HepG2 (cell line): ENCODE results near the gene UPB1. TPM values are rescaled to one million over a fixed set of nuclear protein-coding genes. Genes with fewer than 3 reads are reported as not detected.

Experiments used
- ATAC-seq: fragments of 200-7000 bp; cut with Tn5 transposase; 3 replicates; pipeline ENCODE4 v1.9.1; 2020; ENCODE audit warnings: mild to moderate bottlenecking, moderate library complexity
- BruUV-seq: library from RNA; stranded (reverse); fragments of 400-500 nt; replicated peaks from 2 replicates; lab custom pipeline; 2021; lab: Mats Ljungman, UMichigan
- CTCF ChIA-PET: fragments of 300-600 bp; formaldehyde crosslinking; extraction: SDS; loops from one replicate; lab custom pipeline; 2021; ENCODE audit warnings: low total read pairs, inconsistent platforms, low intra/inter-chr PET ratio; lab: Yijun Ruan, JAX
- POLR2A ChIA-PET: fragments of 350-600 bp; sonication (Branson Sonifier 250); formaldehyde crosslinking; loops from one replicate; lab custom pipeline; 2020; ENCODE audit warnings: antibody characterized with exemption, inconsistent platforms; lab: Yijun Ruan, JAX
- DNase-seq: peaks from one replicate; pipeline ENCODE4 v3.0.0-alpha.2; 2015; ENCODE audit warnings: low spot score
- FAIRE-seq: peaks from 3 replicates; lab custom pipeline; 2011; peaks lifted over from hg19 to GRCh38; lab: Jason Lieb, UNC
- H2AFZ ChIP-seq: one replicate; pipeline ENCODE4 v1.6.1; 2011; ENCODE audit warnings: low read length, inconsistent platforms
- H3K27ac ChIP-seq: fragments of 300-600 bp; 3 replicates; pipeline ENCODE4 v1.8.0; 2011; ENCODE audit warnings: mixed run types, mild to moderate bottlenecking, mixed read lengths, low read length, inconsistent platforms; ENCODE audit not compliant: insufficient read depth; ENCODE audit errors: extremely low read length
- H3K27me3 ChIP-seq, 2 experiments: fragments of 200-600 bp in 1 of 2; 2 replicates in 1 of 2; 3 replicates in 1 of 2; pipeline versions ENCODE4 v1.6.0 to v1.8.0; 2011; ENCODE audit warnings: low read length in 2 of 2, mild to moderate bottlenecking in 2 of 2, moderate library complexity in 2 of 2, inconsistent platforms in 1 of 2; ENCODE audit not compliant: insufficient read depth in 2 of 2, control insufficient read depth in 1 of 2
- H3K36me3 ChIP-seq, 2 experiments: fragments of 200-600 bp in 1 of 2; replicated peaks in 1 of 2; 2 replicates in 1 of 2; 3 replicates in 1 of 2; pipeline versions ENCODE4 v1.5.1 to v1.8.0; 2011; ENCODE audit warnings: low read length in 2 of 2, inconsistent platforms in 1 of 2; ENCODE audit not compliant: insufficient read depth in 2 of 2, control insufficient read depth in 1 of 2
- H3K4me1 ChIP-seq: 2 replicates; pipeline ENCODE4 v1.5.1; 2012; ENCODE audit warnings: low read length, inconsistent platforms; ENCODE audit not compliant: insufficient read depth
- H3K4me2 ChIP-seq: 2 replicates; pipeline ENCODE4 v1.6.0; 2011; ENCODE audit warnings: low read depth, low read length, inconsistent platforms
- H3K4me3 ChIP-seq, 3 experiments: fragments of 200-600 bp in 1 of 3; sonication (generic), shearing (Covaris generic) in 1 of 3; replicated peaks in 1 of 3; 2 replicates each; pipeline ENCODE4 v1.5.1; 2011 to 2016; ENCODE audit warnings: low read length in 3 of 3, inconsistent platforms in 2 of 3, low read depth in 2 of 3, mild to moderate bottlenecking in 2 of 3, control low read depth in 1 of 3, mixed read lengths in 1 of 3; ENCODE audit not compliant: insufficient read depth in 1 of 3
- H3K79me2 ChIP-seq: one replicate; pipeline ENCODE4 v1.6.1; 2011; ENCODE audit warnings: low read length, inconsistent platforms; ENCODE audit not compliant: insufficient read depth
- H3K9ac ChIP-seq: 2 replicates; pipeline ENCODE4 v1.6.0; 2011; ENCODE audit warnings: mild to moderate bottlenecking, low read depth, low read length, inconsistent platforms; ENCODE audit not compliant: insufficient read depth
- H3K9me3 ChIP-seq: 2 replicates; pipeline ENCODE4 v1.5.1; 2012; ENCODE audit warnings: mild to moderate bottlenecking, low read length
- H4K20me1 ChIP-seq: 2 replicates; pipeline ENCODE4 v1.6.0; 2011; ENCODE audit warnings: inconsistent platforms, mild to moderate bottlenecking, low read length, moderate library complexity; ENCODE audit not compliant: insufficient read depth
- ARHGAP35 ChIP-seq: sonication (generic); formaldehyde crosslinking; IDR thresholded peaks from 2 replicates; pipeline ENCODE4 v1.9.0; 2022; ENCODE audit warnings: mild to moderate bottlenecking, inconsistent platforms, moderate library complexity, missing genetic modification reagents, borderline replicate concordance
- ATF4 ChIP-seq, 2 experiments: fragments of 450-650 bp in 1 of 2; sonication (generic) in 1 of 2; formaldehyde crosslinking; IDR thresholded peaks; 2 replicates each; pipeline versions ENCODE4 v1.5.0 to v1.8.0; 2020 to 2022; ENCODE audit warnings: mild to moderate bottlenecking in 1 of 2, missing genetic modification reagents in 1 of 2
- CEBPG ChIP-seq: IDR thresholded peaks from 2 replicates; pipeline ENCODE4 v1.6.1; 2016
- FOSL2 ChIP-seq: sonication (generic); formaldehyde crosslinking; IDR thresholded peaks from 2 replicates; pipeline ENCODE4 v1.4.0; 2020; ENCODE audit warnings: missing genetic modification reagents
- GZF1 ChIP-seq: sonication (generic); formaldehyde crosslinking; IDR thresholded peaks from 2 replicates; pipeline ENCODE4 v1.5.1; 2020; ENCODE audit warnings: mild to moderate bottlenecking, missing genetic modification reagents
- HMGXB4 ChIP-seq, 2 experiments: sonication (generic) in 1 of 2; formaldehyde crosslinking in 1 of 2; IDR thresholded peaks; 2 replicates each; pipeline versions ENCODE4 v1.4.0 to v1.6.1; 2018 to 2020; ENCODE audit warnings: missing genetic modification reagents in 2 of 2, borderline replicate concordance in 1 of 2, low read depth in 1 of 2, mild to moderate bottlenecking in 1 of 2, missing biosample characterization in 1 of 2
- KDM5A ChIP-seq: fragments of 200-600 bp; sonication (generic); IDR thresholded peaks from 2 replicates; pipeline ENCODE4 v1.7.0; 2018; ENCODE audit warnings: antibody characterized with exemption, mild to moderate bottlenecking, low read length, borderline replicate concordance
- SETDB1 ChIP-seq: sonication (generic); formaldehyde crosslinking; IDR thresholded peaks from 2 replicates; pipeline ENCODE4 v1.5.1; 2020; ENCODE audit warnings: missing genetic modification reagents, mild to moderate bottlenecking, borderline replicate concordance
- SMAD9 ChIP-seq: sonication (generic); formaldehyde crosslinking; IDR thresholded peaks from 2 replicates; pipeline ENCODE4 v1.5.1; 2020; ENCODE audit warnings: mild to moderate bottlenecking, missing genetic modification reagents
- ZNF17 ChIP-seq: sonication (generic); formaldehyde crosslinking; IDR thresholded peaks from 2 replicates; pipeline ENCODE4 v1.5.0; 2020; ENCODE audit warnings: mild to moderate bottlenecking, missing genetic modification reagents
- ZNF24 ChIP-seq: fragments of 450-650 bp; IDR thresholded peaks from 2 replicates; pipeline ENCODE4 v1.6.1; 2017; ENCODE audit warnings: antibody characterized with exemption, mild to moderate bottlenecking
- ZNF318 ChIP-seq: sonication (generic); formaldehyde crosslinking; IDR thresholded peaks from 2 replicates; pipeline ENCODE4 v1.4.0; 2020; ENCODE audit warnings: mild to moderate bottlenecking, missing genetic modification reagents
- ZNF615 ChIP-seq: sonication (generic); formaldehyde crosslinking; IDR thresholded peaks from 2 replicates; pipeline ENCODE4 v1.5.0; 2020; ENCODE audit warnings: mild to moderate bottlenecking, missing genetic modification reagents, borderline replicate concordance
- ZNF709 ChIP-seq: sonication (generic); formaldehyde crosslinking; IDR thresholded peaks from 2 replicates; pipeline ENCODE4 v1.5.0; 2020; ENCODE audit warnings: mild to moderate bottlenecking, missing genetic modification reagents
- WGBS: methylation state at CpG from one replicate; pipeline ENCODE4 v1.1.6; 2017; ENCODE audit warnings: low lambda C conversion rate; 5-methylcytosine and 5-hydroxymethylcytosine counted together
- in situ Hi-C: cut with HindIII; loops from 2 replicates; pipeline ENCODE4 v1.10.0; 2017; ENCODE audit warnings: low pct_unique_long_range_greater_than_20kb; ENCODE audit not compliant: extremely low pct_ligation_motif_present
- intact Hi-C: fragments of 100-400 bp; cut with micrococcal nuclease; formaldehyde crosslinking; loops from one replicate; pipeline ENCODE4 v1.10.0; 2022; ENCODE audit not compliant: unreplicated experiment
- polyA plus RNA-seq, 8 experiments: library from polyadenylated mRNA; depleted of rRNA in 3 of 8; stranded (reverse) in 7 of 8; unstranded in 1 of 8; fragments of >200 nt; fragmentation: Illumina TruSeq in 4 of 8; extraction: Trizol in 4 of 8; gene quantifications; 2 replicates each; pipeline versions ENCODE4 v1.2.1 to v1.2.3, GENCODE V29; 2011 to 2016; ENCODE audit warnings: low read depth in 4 of 8, missing spikeins in 1 of 8, mixed read lengths in 1 of 8; ENCODE audit not compliant: insufficient read depth in 1 of 8
- total RNA-seq, 5 experiments: library from RNA; depleted of rRNA; stranded (reverse); fragments of >200 nt; fragmentation: Illumina TruSeq; extraction: Trizol; gene quantifications; 2 replicates each; pipeline ENCODE4 v1.2.3, GENCODE V29; 2016; ENCODE audit warnings: low read depth in 1 of 5

Gene UPB1
- total and polyA plus RNA-seq, 2 of the 13 experiments (the other 11 are each of a cell fraction or from before 2014, with no cell fraction given), result 0.38 to 1.2 TPM

- Histone ChIP-seq H2AFZ (no peak overlapping the region), H3K36me3 (no peaks in the 10 kb centered on the region), H4K20me1 (no peaks in the 10 kb centered on the region), H3K4me1 (peaks cover 66% of the 10 kb centered on the region), H3K27me3 (no peaks in the 10 kb centered on the region), H3K9me3 (no peaks in the 10 kb centered on the region), H3K27ac (no peak overlapping the region), H3K4me2 (peak overlapping the region; percentile 13; the same call in 1 of the 2 replicates), H3K79me2 (no peaks in the 10 kb centered on the region), H3K4me3 (no peak overlapping the region), H3K9ac (no peak overlapping the region)
- intact Hi-C loops (no loop called here), in situ Hi-C loops (no loop called here)
- no peak for DNase-seq
- no peak for FAIRE-seq
- ATAC-seq, result peak; percentile 45; the same call in 2 of the 3 replicates
- ChIA-PET CTCF (no interaction called here), POLR2A (interaction anchor here (0.9 to 2.9 kb wide), 6 partner anchors 8 to 35 kb away, joined by 3 to 14 read pairs (median 3); no protein-coding TSS in a partner anchor)
- BruUV-seq, result no TSS peak
- WGBS, result 16% methylated on average over 3 of the region's 3 CpGs
- TF ChIP-seq SETDB1 (no peak), ZNF17 (no peak), SMAD9 (CRISPR knock-in tag) (no peak), ZNF24 (no peak), FOSL2 (peak; percentile 34; the same call in 1 of the 2 replicates), ZNF709 (CRISPR knock-in tag) (no peak), CEBPG (CRISPR knock-in tag) (peak; percentile 55), KDM5A (no peak), ATF4 (CRISPR knock-in tag; IDR thresholded peaks at IDR 0.05) (peak in 1 of 2 experiments; percentile 91; a peak in 2 of 4 replicates), ZNF318 (CRISPR knock-in tag) (no peak), ARHGAP35 (CRISPR knock-in tag) (no peak), HMGXB4 (CRISPR knock-in tag; IDR thresholded peaks at IDR 0.05; ENCODE audit: borderline replicate concordance in 1 of 2, low read depth in 1 of 2) (no peak), GZF1 (CRISPR knock-in tag) (no peak), ZNF615 (CRISPR knock-in tag) (no peak)
These were observed 12.6 kb upstream of the UPB1 start for GRCh38 chr22:24482575-24482974.
